ENCODE data around the gene NNT. TPM values are rescaled to one million over a fixed set of nuclear protein-coding genes. Genes with fewer than 3 reads are reported as not detected.

NNT gene
- total RNA-seq, 1 donor from 2014 or later, result 56.3 TPM

- DNase-seq (ENCODE audit: low spot score), result no peak
- Histone ChIP-seq H3K9me3 (ENCODE audit: low read depth) (no peaks in the 10 kb centered on the region), H3K4me1 (no peaks in the 10 kb centered on the region), H3K27me3 (no peaks in the 10 kb centered on the region), H4K20me1 (ENCODE audit: low read depth) (no peaks in the 10 kb centered on the region), H3K4me2 (no peak overlapping the region), H3K27ac (no peak overlapping the region), H3K36me3 (no peaks in the 10 kb centered on the region), H3K79me2 (ENCODE audit: low read depth) (no peaks in the 10 kb centered on the region), H3K4me3 (no peak overlapping the region), H2AFZ (replicated peaks) (no peak overlapping the region), H3F3A (ENCODE audit: low read depth) (no peaks in the 10 kb centered on the region), H3K9ac (no peak overlapping the region)
- no peaks in the 10 kb centered on the region for H3K9me3 Mint-ChIP-seq
- peaks cover 15% of the 10 kb centered on the region for H3K36me3 Mint-ChIP-seq
- H3K27ac Mint-ChIP-seq, result no peak overlapping the region
- TF ChIP-seq EZH2phosphoT487 (IDR thresholded peaks at IDR 0.05) (no peak), EZH2 (IDR thresholded peaks at IDR 0.05) (no peak), CTCF (IDR thresholded peaks at IDR 0.05) (no peak)
- peaks cover 3% of the 10 kb centered on the region for H3K4me1 Mint-ChIP-seq
- H3K27me3 Mint-ChIP-seq (ENCODE audit: insufficient read depth, low read depth), result no peaks in the 10 kb centered on the region
- no peak overlapping the region for H3K4me3 Mint-ChIP-seq
Observed at GRCh38 chr5:43634621-43635020, 31.6 kb downstream of the NNT start.

GRCh38 chr5:43635374-43635773 is 32.4 kb downstream of the NNT start:
- Histone ChIP-seq H3K4me2 (no peak overlapping the region), H3F3A (ENCODE audit: low read depth) (no peaks in the 10 kb centered on the region), H3K9me3 (ENCODE audit: low read depth) (no peaks in the 10 kb centered on the region), H3K27me3 (no peaks in the 10 kb centered on the region), H2AFZ (replicated peaks) (no peak overlapping the region), H4K20me1 (ENCODE audit: low read depth) (no peaks in the 10 kb centered on the region), H3K4me3 (no peak overlapping the region), H3K4me1 (no peaks in the 10 kb centered on the region), H3K36me3 (no peaks in the 10 kb centered on the region), H3K79me2 (ENCODE audit: low read depth) (no peaks in the 10 kb centered on the region), H3K27ac (no peak overlapping the region), H3K9ac (no peak overlapping the region)
- Mint-ChIP-seq H3K4me3 (no peak overlapping the region), H3K4me1 (peaks cover 3% of the 10 kb centered on the region), H3K27me3 (ENCODE audit: insufficient read depth, low read depth) (no peaks in the 10 kb centered on the region), H3K9me3 (no peaks in the 10 kb centered on the region), H3K27ac (no peak overlapping the region), H3K36me3 (peaks cover 15% of the 10 kb centered on the region)
- no peak for TF ChIP-seq EZH2phosphoT487 (IDR thresholded peaks at IDR 0.05)
- no peak for TF ChIP-seq CTCF (IDR thresholded peaks at IDR 0.05)
- DNase-seq (ENCODE audit: low spot score), result no peak

- no peak overlapping the region for H2AFZ ChIP-seq (replicated peaks)
- no peak for DNase-seq (ENCODE audit: low spot score)
- H3K4me3 ChIP-seq, result no peak overlapping the region
- H3K27me3 Mint-ChIP-seq (ENCODE audit: insufficient read depth, low read depth), result no peaks in the 10 kb centered on the region
- H3K4me1 ChIP-seq, result no peaks in the 10 kb centered on the region
- no peaks in the 10 kb centered on the region for H4K20me1 ChIP-seq (ENCODE audit: low read depth)
- H3K9me3 Mint-ChIP-seq, result no peaks in the 10 kb centered on the region
- no peak overlapping the region for H3K4me3 Mint-ChIP-seq
- H3K9me3 ChIP-seq (ENCODE audit: low read depth), result no peaks in the 10 kb centered on the region
- TF ChIP-seq EZH2phosphoT487 (IDR thresholded peaks at IDR 0.05), result no peak
- no peak for TF ChIP-seq EZH2 (IDR thresholded peaks at IDR 0.05)
- TF ChIP-seq CTCF (IDR thresholded peaks at IDR 0.05), result no peak
- H3F3A ChIP-seq (ENCODE audit: low read depth), result no peaks in the 10 kb centered on the region
- H3K9ac ChIP-seq, result no peak overlapping the region
- peaks cover 15% of the 10 kb centered on the region for H3K36me3 Mint-ChIP-seq
- H3K27ac Mint-ChIP-seq, result no peak overlapping the region
- no peaks in the 10 kb centered on the region for H3K27me3 ChIP-seq
- H3K36me3 ChIP-seq, result no peaks in the 10 kb centered on the region
- H3K79me2 ChIP-seq (ENCODE audit: low read depth), result no peaks in the 10 kb centered on the region
- peaks cover 3% of the 10 kb centered on the region for H3K4me1 Mint-ChIP-seq
- no peak overlapping the region for H3K27ac ChIP-seq
- no peak overlapping the region for H3K4me2 ChIP-seq
Observed at GRCh38 chr5:43636076-43636475, 33.1 kb downstream of the NNT start.

GRCh38 chr5:43637416-43637815 is 34.4 kb downstream of the NNT start:
- H3K4me3 Mint-ChIP-seq, result no peak overlapping the region
- no peak overlapping the region for H3K9ac ChIP-seq

More at GRCh38 chr5:43637416-43637815, 34.4 kb downstream of the NNT start:
- no peaks in the 10 kb centered on the region for H3K27me3 ChIP-seq
- no peaks in the 10 kb centered on the region for H3K9me3 Mint-ChIP-seq
- no peak overlapping the region for H2AFZ ChIP-seq (replicated peaks)
- no peaks in the 10 kb centered on the region for H3K36me3 ChIP-seq
- H4K20me1 ChIP-seq (ENCODE audit: low read depth), result no peaks in the 10 kb centered on the region
- H3K9me3 ChIP-seq (ENCODE audit: low read depth), result no peaks in the 10 kb centered on the region
- H3K27ac ChIP-seq, result no peak overlapping the region
- H3K27me3 Mint-ChIP-seq (ENCODE audit: insufficient read depth, low read depth), result no peaks in the 10 kb centered on the region
- no peak overlapping the region for H3K4me2 ChIP-seq
- H3K79me2 ChIP-seq (ENCODE audit: low read depth), result no peaks in the 10 kb centered on the region
- H3K4me3 ChIP-seq, result no peak overlapping the region
- H3K27ac Mint-ChIP-seq, result no peak overlapping the region
- H3K4me1 ChIP-seq, result no peaks in the 10 kb centered on the region
- DNase-seq (ENCODE audit: low spot score), result no peak
- no peaks in the 10 kb centered on the region for H3F3A ChIP-seq (ENCODE audit: low read depth)
- H3K4me1 Mint-ChIP-seq, result no peaks in the 10 kb centered on the region
- H3K36me3 Mint-ChIP-seq, result peaks cover 15% of the 10 kb centered on the region
- no peak for TF ChIP-seq EZH2phosphoT487 (IDR thresholded peaks at IDR 0.05)
- no peak for TF ChIP-seq CTCF (IDR thresholded peaks at IDR 0.05)
- TF ChIP-seq EZH2 (IDR thresholded peaks at IDR 0.05), result no peak

Data from neural progenitor cell (in vitro differentiated cells).